Left ventricle myocardium inferior (tissue), 1 donor: ENCODE results near the gene OR10G7. TPM values are rescaled to one million over a fixed set of nuclear protein-coding genes. Genes with fewer than 3 reads are reported as not detected.

ENCODE experiments used
- DNase-seq: peaks from one replicate; pipeline ENCODE4 v3.0.0-alpha.2; 2020
- H3K27ac ChIP-seq: fragments of 200-600 bp; replicated peaks from 2 replicates; pipeline ENCODE4 v1.8.0; 2021
- H3K27me3 ChIP-seq: fragments of 200-600 bp; 2 replicates; pipeline ENCODE4 v1.8.0; 2021; ENCODE audit warnings: low read depth
- H3K36me3 ChIP-seq: fragments of 200-600 bp; 2 replicates; pipeline ENCODE4 v1.8.0; 2021
- H3K4me1 ChIP-seq: fragments of 200-600 bp; 2 replicates; pipeline ENCODE4 v1.8.0; 2021
- H3K4me3 ChIP-seq: fragments of 200-600 bp; 2 replicates; pipeline ENCODE4 v1.8.0; 2021; ENCODE audit warnings: mild to moderate bottlenecking, moderate library complexity
- H3K9me3 ChIP-seq: fragments of 200-600 bp; replicated peaks from 2 replicates; pipeline ENCODE4 v1.8.0; 2021
- intact Hi-C: fragments of 100-400 bp; cut with micrococcal nuclease; formaldehyde crosslinking; loops from one replicate; pipeline ENCODE4 v1.11.0; 2022
- long read RNA-seq: library from polyadenylated mRNA; unstranded; transcript quantifications from one replicate; pipeline ENCODE4 v2.0.0, GENCODE V29; 2021
- total RNA-seq: library from RNA; stranded (reverse); fragmentation: NEBNext Ultra II Directional; extraction: Animal tissue kit (Norgen Biotek cat#: 25700); gene quantifications from one replicate; pipeline ENCODE4 v1.2.1, GENCODE V29; 2021
- TF ChIP-seq, protein P1 (sequence below): fragments of 200-600 bp; IDR thresholded peaks from 2 replicates; pipeline ENCODE4 v1.8.0; 2021; ENCODE audit warnings: antibody characterized with exemption, mild to moderate bottlenecking, borderline replicate concordance
- donor health status: DM: no; HTN: yes; CAD: no; lungs with severe emphysema.

The OR10G7 gene, protein sequence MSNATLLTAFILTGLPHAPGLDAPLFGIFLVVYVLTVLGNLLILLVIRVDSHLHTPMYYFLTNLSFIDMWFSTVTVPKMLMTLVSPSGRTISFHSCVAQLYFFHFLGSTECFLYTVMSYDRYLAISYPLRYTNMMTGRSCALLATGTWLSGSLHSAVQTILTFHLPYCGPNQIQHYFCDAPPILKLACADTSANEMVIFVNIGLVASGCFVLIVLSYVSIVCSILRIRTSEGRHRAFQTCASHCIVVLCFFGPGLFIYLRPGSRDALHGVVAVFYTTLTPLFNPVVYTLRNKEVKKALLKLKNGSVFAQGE
- not detected for total RNA-seq
- long read RNA-seq = 0 reads

DNA sequence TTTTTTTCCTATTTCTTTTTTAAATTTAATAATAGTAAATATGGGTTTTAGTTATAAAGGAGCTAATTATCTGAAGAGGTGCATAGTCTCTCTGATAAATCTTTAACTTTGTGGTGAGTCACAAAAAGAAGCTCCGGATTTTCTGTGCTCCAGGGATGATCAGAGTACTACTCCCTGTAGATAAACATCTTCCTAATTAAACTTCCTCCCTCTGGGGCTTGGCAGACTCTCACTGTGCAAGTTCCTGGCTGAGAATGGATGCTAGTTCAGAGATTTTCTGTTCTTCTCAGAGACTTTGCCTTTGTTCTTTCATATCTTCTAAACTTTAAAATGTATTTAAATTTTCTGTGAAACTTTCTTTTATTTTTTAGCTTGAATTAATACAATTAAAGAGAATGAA, at the start of gene OR10G7:
OR10G7 (minus strand) TSS at position 72 of the 400 bp plus-strand sequence. CDS start 2,324 bp downstream, outside the sequence.
- Histone ChIP-seq H3K27me3 (no peaks in the 10 kb centered on the region), H3K27ac (no peak within 1 kb of the TSS), H3K36me3 (no peaks in the 10 kb centered on the region), H3K4me3 (no peak within 1 kb of the TSS), H3K4me1 (no peaks in the 10 kb centered on the region), H3K9me3 (no peaks in the 10 kb centered on the region)
- TF ChIP-seq, protein P1, sequence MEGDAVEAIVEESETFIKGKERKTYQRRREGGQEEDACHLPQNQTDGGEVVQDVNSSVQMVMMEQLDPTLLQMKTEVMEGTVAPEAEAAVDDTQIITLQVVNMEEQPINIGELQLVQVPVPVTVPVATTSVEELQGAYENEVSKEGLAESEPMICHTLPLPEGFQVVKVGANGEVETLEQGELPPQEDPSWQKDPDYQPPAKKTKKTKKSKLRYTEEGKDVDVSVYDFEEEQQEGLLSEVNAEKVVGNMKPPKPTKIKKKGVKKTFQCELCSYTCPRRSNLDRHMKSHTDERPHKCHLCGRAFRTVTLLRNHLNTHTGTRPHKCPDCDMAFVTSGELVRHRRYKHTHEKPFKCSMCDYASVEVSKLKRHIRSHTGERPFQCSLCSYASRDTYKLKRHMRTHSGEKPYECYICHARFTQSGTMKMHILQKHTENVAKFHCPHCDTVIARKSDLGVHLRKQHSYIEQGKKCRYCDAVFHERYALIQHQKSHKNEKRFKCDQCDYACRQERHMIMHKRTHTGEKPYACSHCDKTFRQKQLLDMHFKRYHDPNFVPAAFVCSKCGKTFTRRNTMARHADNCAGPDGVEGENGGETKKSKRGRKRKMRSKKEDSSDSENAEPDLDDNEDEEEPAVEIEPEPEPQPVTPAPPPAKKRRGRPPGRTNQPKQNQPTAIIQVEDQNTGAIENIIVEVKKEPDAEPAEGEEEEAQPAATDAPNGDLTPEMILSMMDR = no peak
- no peak for DNase-seq
- intact Hi-C loops = no loop called here

DNA sequence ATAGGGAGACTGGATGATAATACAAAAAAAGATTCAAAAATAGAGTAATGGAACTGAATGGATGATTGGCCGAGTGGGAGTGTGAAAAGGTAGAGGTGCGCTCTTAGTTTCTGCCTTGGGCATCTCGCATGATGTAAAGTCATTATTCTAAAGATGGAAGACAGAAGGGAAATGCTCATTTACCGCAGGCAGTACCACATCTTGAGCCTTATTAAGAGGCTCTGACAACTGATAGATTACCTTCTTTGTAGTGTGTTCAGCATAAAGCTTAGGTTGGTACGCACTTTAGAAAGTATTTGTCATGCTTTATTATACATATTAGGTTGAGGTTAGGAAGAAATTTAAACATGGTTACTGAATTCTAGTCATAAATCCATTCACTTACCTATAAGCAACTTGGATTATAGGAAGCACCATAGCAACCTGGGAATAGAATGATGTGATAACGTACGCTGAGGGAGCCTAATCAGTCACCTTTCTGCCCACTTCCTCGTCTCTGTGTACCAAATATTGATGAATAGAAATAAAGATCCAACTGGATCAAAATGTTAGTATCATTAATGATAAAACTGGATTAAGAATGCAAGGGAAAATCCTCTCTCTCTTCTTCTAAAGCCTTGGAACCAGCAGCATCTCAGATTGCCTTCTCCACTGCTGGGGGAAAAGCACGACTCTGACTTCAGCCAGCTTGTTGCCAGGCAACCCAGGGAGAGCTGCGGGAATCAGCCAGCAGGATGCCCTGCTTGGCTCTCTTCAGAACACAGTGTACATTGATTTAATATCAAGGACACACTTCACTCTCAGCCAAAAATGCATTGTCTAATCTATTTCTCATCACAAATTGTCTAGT, 45.1 kb upstream of the OR10G7 start:
- Histone ChIP-seq H3K27me3 (peaks cover 37% of the 10 kb centered on the region), H3K27ac (no peak overlapping the region), H3K36me3 (no peaks in the 10 kb centered on the region), H3K9me3 (no peaks in the 10 kb centered on the region), H3K4me1 (no peaks in the 10 kb centered on the region), H3K4me3 (no peak overlapping the region)
- TF ChIP-seq, protein P1 = no peak
- no peak for DNase-seq
- intact Hi-C loops = no loop called here

DNA sequence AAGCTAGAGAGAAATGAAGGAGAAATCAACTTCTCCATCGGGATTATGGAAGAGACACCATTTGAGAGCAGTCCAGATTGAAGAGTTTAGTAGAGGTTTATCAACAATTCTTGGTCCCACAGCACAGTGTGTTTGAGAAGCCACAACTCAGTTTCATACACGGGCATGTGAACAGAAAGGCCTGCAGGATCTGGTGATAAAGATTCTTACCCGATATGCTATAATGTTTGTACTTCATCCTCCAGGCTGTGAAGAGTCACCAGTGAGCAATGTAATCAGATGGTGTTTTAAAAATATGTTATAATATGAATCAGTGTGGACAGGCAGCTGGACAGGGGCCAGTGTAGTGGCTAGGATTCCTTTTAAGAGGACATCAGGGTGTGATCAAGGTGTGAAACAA, 44.5 kb upstream of the OR10G7 start:
- H3K36me3 ChIP-seq = no peaks in the 10 kb centered on the region
- no peaks in the 10 kb centered on the region for H3K9me3 ChIP-seq
- intact Hi-C loops = no loop called here
- peaks cover 43% of the 10 kb centered on the region for H3K27me3 ChIP-seq
- no peak overlapping the region for H3K4me3 ChIP-seq
- TF ChIP-seq, protein P1 = no peak
- H3K4me1 ChIP-seq = no peaks in the 10 kb centered on the region
- H3K27ac ChIP-seq = no peak overlapping the region
- no peak for DNase-seq

DNA sequence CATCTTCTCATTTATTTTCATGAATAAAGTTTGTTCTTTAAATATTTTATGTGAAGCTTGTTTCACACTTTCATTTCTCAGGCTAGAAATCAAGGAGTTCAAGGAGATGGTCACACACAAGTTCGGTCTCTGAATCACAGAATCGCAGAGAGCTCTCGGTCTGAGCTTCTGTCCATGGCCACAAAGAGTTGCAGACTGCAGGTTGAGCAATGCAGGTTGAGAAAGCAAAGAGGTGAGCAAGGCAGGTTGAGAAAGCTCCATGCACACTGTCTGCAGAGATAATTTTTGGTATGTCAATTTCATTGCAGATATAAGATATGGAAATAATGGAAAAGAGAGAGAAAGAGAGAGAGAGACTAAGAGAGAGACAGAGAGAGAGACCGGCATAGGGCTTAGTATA, 41.2 kb upstream of the OR10G7 start:
- Histone ChIP-seq H3K9me3 (no peaks in the 10 kb centered on the region), H3K27ac (no peak overlapping the region), H3K36me3 (no peaks in the 10 kb centered on the region), H3K27me3 (peaks cover 49% of the 10 kb centered on the region), H3K4me1 (no peaks in the 10 kb centered on the region), H3K4me3 (no peak overlapping the region)
- intact Hi-C loops = no loop called here
- DNase-seq = no peak
- TF ChIP-seq, protein P1 = no peak

DNA sequence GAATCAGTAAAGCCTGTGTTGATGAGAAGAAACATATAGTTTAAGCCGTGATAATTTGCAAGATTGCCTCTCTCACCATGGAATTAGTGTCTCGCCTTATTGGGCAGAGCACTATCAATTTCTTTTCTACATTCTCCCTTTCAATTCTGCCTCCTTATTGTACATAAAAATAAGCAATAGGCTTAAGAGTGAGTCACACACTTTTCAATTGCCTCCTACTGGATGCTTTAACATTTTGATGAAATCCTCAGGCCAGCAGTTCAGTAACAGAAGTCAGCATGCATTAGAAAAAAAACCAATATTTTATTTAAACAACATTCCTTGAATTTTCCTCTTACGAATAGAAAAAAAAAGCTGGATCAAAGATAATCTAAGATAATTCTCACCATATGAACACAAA, 40.4 kb upstream of the OR10G7 start:
- Histone ChIP-seq H3K36me3 (no peaks in the 10 kb centered on the region), H3K9me3 (no peaks in the 10 kb centered on the region), H3K27me3 (peaks cover 58% of the 10 kb centered on the region), H3K4me3 (no peak overlapping the region), H3K27ac (no peak overlapping the region), H3K4me1 (peaks cover 2% of the 10 kb centered on the region)
- TF ChIP-seq, protein P1 = no peak
- no peak for DNase-seq
- intact Hi-C loops = no loop called here
